DND-41 (cell line): ENCODE measurements around the gene SMAD7.

Experiments used
- ATAC-seq: fragments of 200-7000 bp; cut with Tn5 transposase; 3 replicates; pipeline ENCODE4 v1.9.1; 2021; ENCODE audit warnings: low read depth; ENCODE audit not compliant: insufficient read depth
- DNase-seq: peaks from one replicate; pipeline ENCODE4 v3.0.0-alpha.2; 2020
- H2AFZ ChIP-seq: 2 replicates; pipeline ENCODE4 v1.6.0; 2012; ENCODE audit warnings: low read depth, low read length
- H3K27ac ChIP-seq: 2 replicates; pipeline ENCODE4 v1.5.1; 2012; ENCODE audit warnings: low read length, inconsistent platforms
- H3K27me3 ChIP-seq: fragments of 200-600 bp; sonication (generic); 2 replicates; pipeline ENCODE4 v1.6.0; 2012; ENCODE audit warnings: low read length, mild to moderate bottlenecking, inconsistent platforms; ENCODE audit not compliant: insufficient read depth, poor library complexity
- H3K36me3 ChIP-seq: 2 replicates; pipeline ENCODE4 v1.5.1; 2012; ENCODE audit warnings: low read length, inconsistent platforms; ENCODE audit not compliant: insufficient read depth
- H3K4me1 ChIP-seq: 2 replicates; pipeline ENCODE4 v1.5.1; 2012; ENCODE audit warnings: mild to moderate bottlenecking, low read length; ENCODE audit not compliant: insufficient read depth
- H3K4me2 ChIP-seq: 2 replicates; pipeline ENCODE4 v1.6.0; 2012; ENCODE audit warnings: mild to moderate bottlenecking, moderate library complexity, low read length, inconsistent platforms; ENCODE audit not compliant: insufficient read depth
- H3K4me3 ChIP-seq, 2 experiments: fragments of 200-600 bp in 1 of 2; shearing (Covaris generic) in 1 of 2; 2 replicates each; pipeline ENCODE4 v1.5.1; 2012 to 2016; ENCODE audit warnings: inconsistent platforms in 2 of 2, low read length in 2 of 2, mild to moderate bottlenecking in 2 of 2, low read depth in 1 of 2, moderate library complexity in 1 of 2
- H3K79me2 ChIP-seq: 2 replicates; pipeline ENCODE4 v1.6.0; 2012; ENCODE audit warnings: low read length, inconsistent platforms; ENCODE audit not compliant: insufficient read depth
- H3K9ac ChIP-seq: 2 replicates; pipeline ENCODE4 v1.6.0; 2012; ENCODE audit warnings: low read depth, mild to moderate bottlenecking, inconsistent platforms, low read length, moderate library complexity
- H3K9me3 ChIP-seq: 2 replicates; pipeline ENCODE4 v1.5.1; 2012; ENCODE audit warnings: low read length, moderate library complexity, mild to moderate bottlenecking, inconsistent platforms; ENCODE audit not compliant: insufficient read depth, severe bottlenecking
- H4K20me1 ChIP-seq: 2 replicates; pipeline ENCODE4 v1.6.0; 2012; ENCODE audit warnings: low read length; ENCODE audit not compliant: insufficient read depth
- EZH2 ChIP-seq: IDR thresholded peaks from 3 replicates; pipeline ENCODE4 v1.6.1; 2012; ENCODE audit warnings: borderline replicate concordance, low read depth, mild to moderate bottlenecking, moderate library complexity, low read length, inconsistent platforms; ENCODE audit not compliant: severe bottlenecking
- TF ChIP-seq, protein P1 (sequence below): IDR thresholded peaks from 2 replicates; pipeline ENCODE4 v1.5.1; 2012; ENCODE audit warnings: borderline replicate concordance, low read length, moderate library complexity, mild to moderate bottlenecking; ENCODE audit not compliant: poor library complexity, severe bottlenecking; ENCODE audit errors: extremely low read depth

The SMAD7 gene

DNA sequence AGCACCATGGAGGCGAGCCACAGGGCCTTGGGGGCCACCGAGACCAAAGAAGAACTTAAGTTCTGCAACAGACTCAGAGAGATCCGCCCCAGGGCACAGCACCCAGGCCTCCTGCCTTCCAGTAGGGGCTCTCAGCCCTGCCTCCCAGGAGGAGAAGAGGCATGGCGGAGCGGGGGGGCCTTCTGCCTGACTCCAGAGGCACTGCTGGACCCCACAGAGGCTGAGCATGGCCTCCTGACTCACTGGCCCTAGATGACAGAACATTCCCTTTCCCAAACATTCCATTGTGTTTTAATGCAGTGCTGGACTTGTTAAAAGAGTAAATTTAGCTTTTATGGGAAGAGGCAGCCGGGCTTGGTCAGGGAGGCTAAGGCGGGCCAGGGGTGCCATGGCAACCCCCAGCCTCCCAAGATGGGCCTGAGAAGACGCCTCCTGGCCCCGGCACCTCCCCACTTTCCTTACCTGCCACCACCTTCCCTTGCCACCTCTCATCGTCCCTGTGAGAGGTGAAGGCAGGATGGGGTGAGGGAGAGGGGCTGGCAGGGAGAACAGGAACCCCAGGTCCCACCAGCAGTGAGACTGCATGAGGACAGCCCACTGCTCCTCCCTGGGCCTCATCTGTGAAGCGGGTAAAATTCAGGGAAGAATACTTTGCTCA lies 65.4 kb downstream of the SMAD7 start:
- H3K4me3 ChIP-seq = no peak overlapping the region
- H2AFZ ChIP-seq = no peak overlapping the region
- no peak overlapping the region for H3K27ac ChIP-seq
- no peak for DNase-seq
- H3K79me2 ChIP-seq = no peaks in the 10 kb centered on the region
- no peaks in the 10 kb centered on the region for H4K20me1 ChIP-seq
- TF ChIP-seq, protein P1, sequence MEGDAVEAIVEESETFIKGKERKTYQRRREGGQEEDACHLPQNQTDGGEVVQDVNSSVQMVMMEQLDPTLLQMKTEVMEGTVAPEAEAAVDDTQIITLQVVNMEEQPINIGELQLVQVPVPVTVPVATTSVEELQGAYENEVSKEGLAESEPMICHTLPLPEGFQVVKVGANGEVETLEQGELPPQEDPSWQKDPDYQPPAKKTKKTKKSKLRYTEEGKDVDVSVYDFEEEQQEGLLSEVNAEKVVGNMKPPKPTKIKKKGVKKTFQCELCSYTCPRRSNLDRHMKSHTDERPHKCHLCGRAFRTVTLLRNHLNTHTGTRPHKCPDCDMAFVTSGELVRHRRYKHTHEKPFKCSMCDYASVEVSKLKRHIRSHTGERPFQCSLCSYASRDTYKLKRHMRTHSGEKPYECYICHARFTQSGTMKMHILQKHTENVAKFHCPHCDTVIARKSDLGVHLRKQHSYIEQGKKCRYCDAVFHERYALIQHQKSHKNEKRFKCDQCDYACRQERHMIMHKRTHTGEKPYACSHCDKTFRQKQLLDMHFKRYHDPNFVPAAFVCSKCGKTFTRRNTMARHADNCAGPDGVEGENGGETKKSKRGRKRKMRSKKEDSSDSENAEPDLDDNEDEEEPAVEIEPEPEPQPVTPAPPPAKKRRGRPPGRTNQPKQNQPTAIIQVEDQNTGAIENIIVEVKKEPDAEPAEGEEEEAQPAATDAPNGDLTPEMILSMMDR = no peak
- no peak for TF ChIP-seq EZH2
- no peak overlapping the region for H3K9ac ChIP-seq
- no peaks in the 10 kb centered on the region for H3K36me3 ChIP-seq
- no peak overlapping the region for H3K4me2 ChIP-seq
- no peaks in the 10 kb centered on the region for H3K27me3 ChIP-seq
- ATAC-seq = no peak
- H3K9me3 ChIP-seq = no peaks in the 10 kb centered on the region
- peaks cover 7% of the 10 kb centered on the region for H3K4me1 ChIP-seq

DNA sequence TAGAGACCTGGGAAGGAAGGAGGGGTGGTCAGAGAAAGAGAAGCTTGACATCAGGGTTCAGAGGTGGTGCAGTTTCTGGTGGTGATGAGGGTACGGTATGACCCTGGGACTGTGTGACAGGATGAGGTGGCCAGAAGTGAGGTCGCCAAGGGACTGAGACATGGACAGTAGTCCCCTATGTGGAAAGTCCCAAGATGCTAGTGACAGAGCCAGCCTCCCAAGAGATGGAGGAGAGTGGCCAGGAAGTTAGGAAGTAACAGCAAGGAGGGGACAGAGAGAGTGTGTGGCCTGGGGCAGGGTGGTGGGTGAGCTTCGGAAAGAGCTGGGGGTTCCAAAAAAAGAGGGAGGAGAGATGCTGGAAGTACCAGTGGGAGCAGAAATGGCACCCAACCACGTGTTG lies 66.0 kb downstream of the SMAD7 start:
- no peaks in the 10 kb centered on the region for H3K79me2 ChIP-seq
- H2AFZ ChIP-seq = no peak overlapping the region
- TF ChIP-seq, protein P1 = no peak
- TF ChIP-seq EZH2 = no peak
- no peak overlapping the region for H3K4me3 ChIP-seq
- no peak overlapping the region for H3K4me2 ChIP-seq
- no peak overlapping the region for H3K27ac ChIP-seq
- H4K20me1 ChIP-seq = no peaks in the 10 kb centered on the region
- ATAC-seq (no peak), DNase-seq (no peak)
- no peak overlapping the region for H3K9ac ChIP-seq
- no peaks in the 10 kb centered on the region for H3K36me3 ChIP-seq
- H3K9me3 ChIP-seq = no peaks in the 10 kb centered on the region
- no peaks in the 10 kb centered on the region for H3K27me3 ChIP-seq
- peaks cover 9% of the 10 kb centered on the region for H3K4me1 ChIP-seq

DNA sequence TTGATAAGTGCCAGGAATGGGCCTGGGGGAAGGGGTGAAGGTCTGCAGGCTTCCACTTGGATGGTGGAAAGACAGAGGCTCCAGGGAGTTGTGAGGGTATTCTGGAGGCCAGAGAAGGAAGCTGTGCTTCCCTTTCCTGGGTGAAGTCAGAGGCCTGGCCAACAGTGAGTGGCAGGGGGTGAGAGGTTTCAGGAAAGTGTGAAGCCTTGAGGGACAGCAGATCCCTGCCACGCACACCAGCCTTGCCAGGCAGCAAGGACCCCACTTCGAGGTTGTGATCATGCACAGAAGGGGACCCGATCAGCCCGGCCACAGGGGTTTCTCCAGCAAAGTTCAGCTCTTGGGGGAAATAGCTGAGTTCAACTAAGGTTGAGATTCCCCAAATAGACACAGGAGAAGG lies 66.5 kb downstream of the SMAD7 start:
- no peak for ATAC-seq
- TF ChIP-seq, protein P1 = no peak
- TF ChIP-seq EZH2 = no peak
- Histone ChIP-seq H3K4me3 (no peak overlapping the region), H3K27ac (no peak overlapping the region), H3K79me2 (no peaks in the 10 kb centered on the region), H3K36me3 (no peaks in the 10 kb centered on the region), H3K27me3 (no peaks in the 10 kb centered on the region), H3K9me3 (no peaks in the 10 kb centered on the region), H3K9ac (no peak overlapping the region), H3K4me1 (peaks cover 9% of the 10 kb centered on the region), H4K20me1 (no peaks in the 10 kb centered on the region), H3K4me2 (no peak overlapping the region), H2AFZ (no peak overlapping the region)
- DNase-seq = no peak
